Measurements from ENCODE around the gene AKAP9. TPM values are rescaled to one million over a fixed set of nuclear protein-coding genes. Genes with fewer than 3 reads are reported as not detected.
"Not testable (repeated sequence)": the region's sequence is repeated elsewhere in the genome, so short reads cannot be mapped to it uniquely, and the experiment has no call there.

Gene AKAP9
- total RNA-seq, 1 experiment from 2014 or later = 71.3 TPM

DNA sequence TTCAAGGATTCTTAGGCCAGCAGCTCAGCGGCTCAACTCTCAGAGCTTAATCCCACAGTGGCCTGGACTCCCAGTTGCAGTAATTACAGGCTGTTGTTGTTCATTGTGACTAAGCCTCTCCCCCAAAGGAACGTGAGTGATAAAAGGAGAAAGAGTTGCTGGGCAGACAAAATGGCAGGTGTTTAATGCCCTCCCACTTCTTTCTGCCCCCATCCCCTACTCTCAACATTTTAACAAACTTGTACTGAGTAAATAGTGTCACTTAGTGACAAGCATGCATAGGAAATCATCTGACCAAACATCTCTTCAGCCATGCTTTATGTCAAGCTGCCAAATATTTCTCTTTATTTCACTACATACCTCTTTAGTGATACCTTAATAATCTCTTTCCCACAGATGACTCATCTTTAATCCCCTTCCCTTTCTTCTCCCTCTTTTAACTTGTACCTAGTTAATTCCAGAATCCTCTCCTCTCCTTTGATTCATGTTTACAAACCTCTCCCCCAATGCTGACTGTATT is 47.8 kb upstream of the AKAP9 start:
- Histone ChIP-seq H3K9me3 (ENCODE audit: insufficient read depth, low read depth) (no peaks in the 10 kb centered on the region), H2AFZ (peak overlapping the region; percentile 46), H3K27me3 (ENCODE audit: insufficient read depth, low read depth) (no peaks in the 10 kb centered on the region), H3F3A (ENCODE audit: insufficient read depth, low read depth) (0 out of 2 replicates have a peak, but pooled peaks cover 6% of the 10 kb centered on the region), H4K20me1 (ENCODE audit: insufficient read depth) (no peaks in the 10 kb centered on the region), H3K4me1 (replicated peaks; ENCODE audit: insufficient read depth) (0 out of 2 replicates have a peak, but pooled peaks cover 8% of the 10 kb centered on the region), H3K36me3 (ENCODE audit: low read depth) (no peaks in the 10 kb centered on the region), H3K9me2 (ENCODE audit: insufficient read depth) (no peaks in the 10 kb centered on the region), H3K4me2 (0 out of 2 replicates have a peak overlapping the region, but pooled peaks have one; percentile 18), H3K27ac (no peak overlapping the region), H3K4me3 (no peak overlapping the region), H3K79me2 (ENCODE audit: low read depth) (no peaks in the 10 kb centered on the region)
- TF ChIP-seq EZH2 (IDR thresholded peaks at IDR 0.05; ENCODE audit: low read depth) = no peak
- TF ChIP-seq, protein P1, sequence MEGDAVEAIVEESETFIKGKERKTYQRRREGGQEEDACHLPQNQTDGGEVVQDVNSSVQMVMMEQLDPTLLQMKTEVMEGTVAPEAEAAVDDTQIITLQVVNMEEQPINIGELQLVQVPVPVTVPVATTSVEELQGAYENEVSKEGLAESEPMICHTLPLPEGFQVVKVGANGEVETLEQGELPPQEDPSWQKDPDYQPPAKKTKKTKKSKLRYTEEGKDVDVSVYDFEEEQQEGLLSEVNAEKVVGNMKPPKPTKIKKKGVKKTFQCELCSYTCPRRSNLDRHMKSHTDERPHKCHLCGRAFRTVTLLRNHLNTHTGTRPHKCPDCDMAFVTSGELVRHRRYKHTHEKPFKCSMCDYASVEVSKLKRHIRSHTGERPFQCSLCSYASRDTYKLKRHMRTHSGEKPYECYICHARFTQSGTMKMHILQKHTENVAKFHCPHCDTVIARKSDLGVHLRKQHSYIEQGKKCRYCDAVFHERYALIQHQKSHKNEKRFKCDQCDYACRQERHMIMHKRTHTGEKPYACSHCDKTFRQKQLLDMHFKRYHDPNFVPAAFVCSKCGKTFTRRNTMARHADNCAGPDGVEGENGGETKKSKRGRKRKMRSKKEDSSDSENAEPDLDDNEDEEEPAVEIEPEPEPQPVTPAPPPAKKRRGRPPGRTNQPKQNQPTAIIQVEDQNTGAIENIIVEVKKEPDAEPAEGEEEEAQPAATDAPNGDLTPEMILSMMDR (conservative IDR thresholded peaks at IDR 0.05) = no peak
- ChIA-PET CTCF (interaction anchor here (0.8 kb wide), 1 partner anchor 12 kb away, joined by 3 read pairs; the partner anchor contains the start of gene MTERF1), POLR2A (ENCODE audit: unreplicated experiment) (interaction anchor here (0.6 kb wide), 1 partner anchor 50 kb away, joined by 6 read pairs; no protein-coding TSS in a partner anchor)
- peak; percentile 10 to 64 for DNase-seq
- no TSS peak for BruUV-seq (replicated peaks)
- intact Hi-C loops (cut with micrococcal nuclease; ENCODE audit: unreplicated experiment) = no loop called here

DNA sequence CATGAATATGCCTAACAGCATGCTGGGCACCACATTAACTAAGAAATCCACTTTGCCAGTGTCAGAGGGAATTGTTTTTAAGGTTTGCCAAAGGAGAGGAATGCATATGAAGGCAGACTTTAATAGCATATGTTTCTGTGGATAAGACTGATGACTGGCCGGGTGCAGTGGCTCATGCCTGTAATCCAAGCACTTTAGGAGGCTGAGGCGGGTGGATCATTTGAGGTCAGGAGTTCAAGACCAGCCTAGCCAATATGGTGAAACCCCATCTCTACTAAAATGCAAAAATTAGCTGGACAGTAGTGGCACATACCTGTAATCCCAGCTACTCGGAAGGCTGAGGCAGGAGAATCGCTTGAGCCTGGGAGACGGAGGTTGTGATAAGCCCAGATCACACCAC is 47.0 kb upstream of the AKAP9 start:
- CTCF ChIA-PET; H3K9me2 ChIP-seq (ENCODE audit: insufficient read depth); BruUV-seq (replicated peaks); POLR2A ChIA-PET (ENCODE audit: unreplicated experiment); H2AFZ ChIP-seq; H4K20me1 ChIP-seq (ENCODE audit: insufficient read depth); DNase-seq; H3K4me3 ChIP-seq; H3K36me3 ChIP-seq (ENCODE audit: low read depth); H3F3A ChIP-seq (ENCODE audit: insufficient read depth, low read depth); H3K27me3 ChIP-seq (ENCODE audit: insufficient read depth, low read depth); H3K79me2 ChIP-seq (ENCODE audit: low read depth); H3K9me3 ChIP-seq (ENCODE audit: insufficient read depth, low read depth); H3K4me1 ChIP-seq (replicated peaks; ENCODE audit: insufficient read depth); H3K27ac ChIP-seq; intact Hi-C loops (cut with micrococcal nuclease; ENCODE audit: unreplicated experiment): not testable (repeated sequence)
- 0 out of 2 replicates have a peak overlapping the region, but pooled peaks have one; percentile 18 for H3K4me2 ChIP-seq

DNA sequence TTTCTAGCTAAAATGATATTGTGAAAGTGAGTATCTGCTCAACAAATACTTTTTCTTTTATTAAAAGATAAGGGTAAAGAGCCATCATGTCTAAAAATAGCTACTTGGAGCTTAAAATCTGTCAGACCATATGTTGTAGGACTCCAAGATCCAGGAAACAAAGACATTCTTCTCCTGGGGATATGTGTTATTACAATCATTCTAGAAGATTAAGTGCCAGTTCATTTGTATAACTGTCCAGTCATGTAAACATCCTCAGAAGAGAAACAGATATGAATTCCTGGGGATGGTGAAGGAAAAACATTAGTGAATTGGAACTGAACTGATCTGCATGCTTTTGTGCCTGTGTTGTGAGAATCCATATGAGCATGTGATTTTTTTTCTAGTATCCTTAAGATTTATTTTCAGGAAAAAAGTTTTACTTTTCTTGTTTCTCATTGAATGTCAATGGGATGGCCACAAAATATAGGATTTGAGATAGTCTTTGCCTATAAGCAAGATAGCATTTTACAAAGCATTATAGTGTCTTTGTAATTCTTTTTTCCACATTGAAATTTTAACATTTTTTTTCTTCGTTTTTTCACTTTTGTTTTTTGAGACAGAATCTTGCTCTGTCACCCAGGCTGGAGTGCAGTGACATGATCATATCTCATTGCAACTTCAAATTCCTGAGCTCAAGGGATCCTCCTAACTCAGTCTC is 45.7 kb upstream of the AKAP9 start:
- Histone ChIP-seq H3K4me1 (replicated peaks; ENCODE audit: insufficient read depth) (0 out of 2 replicates have a peak, but pooled peaks cover 8% of the 10 kb centered on the region), H3K36me3 (ENCODE audit: low read depth) (no peaks in the 10 kb centered on the region), H3K4me3 (no peak overlapping the region), H3K4me2 (no peak overlapping the region), H2AFZ (no peak overlapping the region), H3K9me3 (ENCODE audit: insufficient read depth, low read depth) (0 out of 2 replicates have a peak, but pooled peaks cover 3% of the 10 kb centered on the region), H3K27ac (no peak overlapping the region), H4K20me1 (ENCODE audit: insufficient read depth) (no peaks in the 10 kb centered on the region), H3K27me3 (ENCODE audit: insufficient read depth, low read depth) (no peaks in the 10 kb centered on the region), H3K79me2 (ENCODE audit: low read depth) (no peaks in the 10 kb centered on the region), H3F3A (ENCODE audit: insufficient read depth, low read depth) (0 out of 2 replicates have a peak, but pooled peaks cover 6% of the 10 kb centered on the region), H3K9me2 (ENCODE audit: insufficient read depth) (no peaks in the 10 kb centered on the region)
- no peak for TF ChIP-seq EZH2 (IDR thresholded peaks at IDR 0.05; ENCODE audit: low read depth)
- TF ChIP-seq, protein P1 (conservative IDR thresholded peaks at IDR 0.05) = no peak
- no peak for DNase-seq
- POLR2A ChIA-PET (ENCODE audit: unreplicated experiment) = no interaction called here
- CTCF ChIA-PET = no interaction called here
- BruUV-seq (replicated peaks) = no TSS peak
- intact Hi-C loops (cut with micrococcal nuclease; ENCODE audit: unreplicated experiment) = no loop called here

All from PC-9 (cell line).